GM19025 (cell line): ENCODE measurements around the gene CNPPD1.

ENCODE experiments used
- ATAC-seq: cut with Tn5 transposase; IDR thresholded peaks from one replicate; pipeline ENCODE4 v1.9.1; 2021; ENCODE audit warnings: mild to moderate bottlenecking, low read depth, moderate library complexity; ENCODE audit not compliant: unreplicated experiment

Gene CNPPD1

GRCh38 chr2:219181531-219181930 is 4.8 kb upstream of the CNPPD1 start:
- ATAC-seq, result no peak

GRCh38 chr2:219180961-219181360 is 4.2 kb upstream of the CNPPD1 start:
- no peak for ATAC-seq

GRCh38 chr2:219179601-219180465 is 3.1 kb upstream of the CNPPD1 start:
- ATAC-seq, result no peak

GRCh38 chr2:219178377-219179175 is 1.9 kb upstream of the CNPPD1 start:
- peak; percentile 9 for ATAC-seq

GRCh38 chr2:219177552-219178376 is 1.0 kb upstream of the CNPPD1 start, which contains the start of gene RETREG2:
TSS of gene RETREG2 (plus strand) at chr2:219178275. CDS start at chr2:219178353, 78 bp downstream.
- peak; percentile 44 for ATAC-seq

- peak; percentile 15 for ATAC-seq
These were observed 552 bp downstream of the CNPPD1 start for GRCh38 chr2:219175928-219176817.

- no peak for ATAC-seq
These were observed 1.2 kb downstream of the CNPPD1 start for GRCh38 chr2:219175486-219175885.

GRCh38 chr2:219174801-219175200 is 1.9 kb downstream of the CNPPD1 start:
- no peak for ATAC-seq

GRCh38 chr2:219174146-219174545 is 2.6 kb downstream of the CNPPD1 start:
- ATAC-seq, result no peak

- ATAC-seq, result no peak
These were observed 3.5 kb downstream of the CNPPD1 start for GRCh38 chr2:219173176-219173575.

GRCh38 chr2:219172231-219173154 is 4.2 kb downstream of the CNPPD1 start:
- no peak for ATAC-seq

GRCh38 chr2:219171231-219171651 is 5.5 kb downstream of the CNPPD1 start:
- no peak for ATAC-seq

GRCh38 chr2:219169930-219170654 is 6.6 kb downstream of the CNPPD1 start, which contains the start of gene SLC23A3:
TSS of gene SLC23A3 (minus strand) at chr2:219170029. CDS start at chr2:219169984, 45 bp downstream.
- no peak for ATAC-seq

GRCh38 chr2:219168932-219169331 is 7.8 kb downstream of the CNPPD1 start:
- ATAC-seq, result no peak

- no peak for ATAC-seq
These were observed 8.2 kb downstream of the CNPPD1 start for GRCh38 chr2:219168526-219168925.

GRCh38 chr2:219167997-219168396 is 8.7 kb downstream of the CNPPD1 start:
- ATAC-seq, result no peak

GRCh38 chr2:219165058-219165911 is 11.4 kb downstream of the CNPPD1 start:
- no peak for ATAC-seq
